ENCODE results near the gene NUMA1. TPM values are rescaled to one million over a fixed set of nuclear protein-coding genes. Genes with fewer than 3 reads are reported as not detected.

NUMA1 gene
- total and polyA plus RNA-seq, 2 of the 13 experiments (the other 11 are each of a cell fraction or from before 2014, with no cell fraction given): 57.3 to 60.2 TPM

GRCh38 chr11:72038491-72038890, 41.9 kb downstream of the NUMA1 start (continued):
- TF ChIP-seq LRRFIP1 (CRISPR knock-in tag; conservative IDR thresholded peaks at IDR 0.05) (no peak), ZNF234 (CRISPR knock-in tag; conservative IDR thresholded peaks at IDR 0.05) (no peak)

- Histone ChIP-seq H3K4me2 (ENCODE audit: low read depth, low read length) (no peak overlapping the region), H3K79me2 (ENCODE audit: insufficient read depth, low read length) (peaks cover 58% of the 10 kb centered on the region), H3K9ac (ENCODE audit: insufficient read depth, low read depth, low read length) (no peak overlapping the region), H3K9me3 (ENCODE audit: low read length) (no peaks in the 10 kb centered on the region), H3K27me3 (ENCODE audit: control insufficient read depth in 1 of 2, insufficient read depth in 2 of 2, low read length in 2 of 2) (no peaks in the 10 kb centered on the region; a peak in 1 of 5 replicates), H2AFZ (ENCODE audit: low read length) (no peak overlapping the region), H3K4me1 (ENCODE audit: insufficient read depth, low read length) (peaks cover 41% of the 10 kb centered on the region), H3K27ac (ENCODE audit: extremely low read length, insufficient read depth, low read length) (no peak overlapping the region), H3K36me3 (replicated peaks in 1 of 2; ENCODE audit: control insufficient read depth in 1 of 2, insufficient read depth in 2 of 2, low read length in 2 of 2) (peaks cover 6 to 20% of the 10 kb centered on the region in 2 experiments; a peak in 4 of 5 replicates), H4K20me1 (ENCODE audit: insufficient read depth, low read length) (no peaks in the 10 kb centered on the region), H3K4me3 (replicated peaks in 1 of 3; ENCODE audit: insufficient read depth in 1 of 3, low read depth in 2 of 3, low read length in 3 of 3) (no peak overlapping the region)
- FAIRE-seq (no peak), DNase-seq (ENCODE audit: low spot score) (no peak), ATAC-seq (no peak)
- ChIA-PET POLR2A (interaction anchor here (1.1 to 4.1 kb wide), 2 partner anchors 11 to 12 kb away, joined by 3 to 19 read pairs; no protein-coding TSS in a partner anchor), CTCF (ENCODE audit: low intra/inter-chr PET ratio, low total read pairs) (no interaction called here)
- no TSS peak for BruUV-seq (replicated peaks)
- in situ Hi-C loops (cut with HindIII; ENCODE audit: extremely low pct_ligation_motif_present, low pct_unique_long_range_greater_than_20kb): no loop called here
- intact Hi-C loops (cut with micrococcal nuclease; ENCODE audit: unreplicated experiment): no loop called here
- 100% methylated on average over 3 of the region's 4 CpGs for WGBS (ENCODE audit: low lambda C conversion rate)
- TF ChIP-seq ZNF224 (CRISPR knock-in tag; IDR thresholded peaks at IDR 0.05) (no peak), MTERF4 (CRISPR knock-in tag; IDR thresholded peaks at IDR 0.05) (no peak), RCOR2 (CRISPR knock-in tag; IDR thresholded peaks at IDR 0.05) (no peak), CTCF (CRISPR knock-in tag; IDR thresholded peaks at IDR 0.05) (no peak), ELK4 (CRISPR knock-in tag; IDR thresholded peaks at IDR 0.05; ENCODE audit: borderline replicate concordance) (no peak), ZNF501 (CRISPR knock-in tag; IDR thresholded peaks at IDR 0.05) (no peak), NR3C1 (CRISPR knock-in tag; IDR thresholded peaks at IDR 0.05) (no peak), SNAI1 (CRISPR knock-in tag; IDR thresholded peaks at IDR 0.05; ENCODE audit: borderline replicate concordance) (no peak), CSRNP1 (CRISPR knock-in tag; IDR thresholded peaks at IDR 0.05) (no peak)
Measured at GRCh38 chr11:72037554-72038311, 42.6 kb downstream of the NUMA1 start.
